Dendritic cell treated with granulocyte-macrophage colony-stimulating factor and Interleukin-4, amounts not matched to agents 40 ng/mL and 50 ng/mL, for 4 days (primary cell): ENCODE results near the gene LMX1A.

Experiments used
- H3K27ac Mint-ChIP-seq: one replicate; pipeline ENCODE4 v1.8.0; 2022; ENCODE audit warnings: mild to moderate bottlenecking, mixed read lengths
- H3K27me3 Mint-ChIP-seq: one replicate; pipeline ENCODE4 v1.8.0; 2022; ENCODE audit warnings: mild to moderate bottlenecking, mixed read lengths
- H3K36me3 Mint-ChIP-seq: one replicate; pipeline ENCODE4 v1.8.0; 2022; ENCODE audit warnings: low read depth, mixed read lengths
- H3K4me1 Mint-ChIP-seq: one replicate; pipeline ENCODE4 v1.8.0; 2022; ENCODE audit warnings: low read depth, mixed read lengths
- H3K4me3 Mint-ChIP-seq: one replicate; pipeline ENCODE4 v1.8.0; 2022; ENCODE audit warnings: mild to moderate bottlenecking, moderate library complexity, mixed read lengths
- H3K9me3 Mint-ChIP-seq: one replicate; pipeline ENCODE4 v1.8.0; 2022; ENCODE audit warnings: mixed read lengths
- intact Hi-C: fragments of 100-400 bp; cut with micrococcal nuclease; formaldehyde crosslinking; loops from one replicate; pipeline ENCODE4 v1.15.0; 2022

Gene LMX1A

DNA sequence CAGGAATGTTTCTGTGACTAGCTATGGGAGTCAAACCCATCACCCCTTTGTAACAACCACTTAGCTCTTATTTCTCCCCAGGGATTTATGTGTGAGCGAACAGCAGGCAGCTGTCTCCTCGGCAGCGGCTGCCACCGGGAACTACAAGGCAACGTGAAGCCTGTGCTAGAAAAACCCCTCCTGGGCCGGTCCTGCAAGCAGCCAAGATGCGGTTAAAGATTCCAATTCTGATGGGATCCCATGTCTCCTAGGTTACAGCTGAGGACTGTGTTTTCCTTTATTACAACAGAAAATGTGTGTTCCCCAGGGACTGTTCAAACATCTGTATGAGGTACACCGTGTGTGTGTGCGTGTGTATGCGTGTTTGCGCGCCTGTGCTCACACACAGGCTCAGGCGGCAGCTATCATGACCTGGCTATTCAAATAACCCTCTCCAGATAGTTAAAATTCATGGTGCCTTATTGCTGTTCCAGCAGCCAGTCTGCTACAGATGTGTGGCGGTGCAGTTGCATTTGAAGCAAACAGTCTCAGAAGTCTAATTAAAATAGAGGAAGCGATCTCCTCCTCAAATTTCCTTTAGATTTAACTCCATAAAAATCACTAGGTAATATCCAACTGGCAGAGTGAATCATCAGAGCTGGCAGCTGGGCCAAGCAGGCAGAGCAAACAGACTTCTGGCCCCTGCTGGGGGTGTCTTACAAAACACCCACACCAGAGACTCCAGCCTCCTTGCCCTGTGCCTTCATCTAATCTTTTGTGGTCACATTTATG, 68.0 kb downstream of the LMX1A start:
- H3K4me3 Mint-ChIP-seq, result no peak overlapping the region
- intact Hi-C loops, result no loop called here
- no peak overlapping the region for H3K27ac Mint-ChIP-seq
- peaks cover 7% of the 10 kb centered on the region for H3K27me3 Mint-ChIP-seq
- no peaks in the 10 kb centered on the region for H3K36me3 Mint-ChIP-seq
- H3K9me3 Mint-ChIP-seq, result no peaks in the 10 kb centered on the region
- no peaks in the 10 kb centered on the region for H3K4me1 Mint-ChIP-seq

DNA sequence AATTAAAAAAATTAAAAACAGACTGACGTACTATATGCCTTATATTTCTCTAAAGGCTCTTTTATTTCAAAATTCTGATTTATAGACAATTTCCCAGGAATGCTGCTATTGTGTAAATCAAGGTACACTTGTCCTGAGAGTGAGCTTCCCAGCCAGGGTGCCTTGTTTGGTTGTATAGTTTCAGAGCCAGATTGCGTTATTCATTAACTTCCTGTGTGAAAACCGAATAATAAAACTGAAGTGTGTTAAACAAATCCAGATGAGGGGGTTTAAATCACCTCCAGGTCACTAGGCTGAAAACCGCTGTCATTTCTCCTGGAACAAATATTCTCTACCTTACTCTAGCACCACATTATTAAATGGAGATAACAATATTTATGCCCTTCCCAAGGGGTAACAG, 68.7 kb downstream of the LMX1A start:
- Mint-ChIP-seq H3K9me3 (no peaks in the 10 kb centered on the region), H3K4me3 (no peak overlapping the region), H3K4me1 (no peaks in the 10 kb centered on the region), H3K27me3 (peaks cover 7% of the 10 kb centered on the region), H3K27ac (no peak overlapping the region), H3K36me3 (no peaks in the 10 kb centered on the region)
- intact Hi-C loops, result no loop called here

DNA sequence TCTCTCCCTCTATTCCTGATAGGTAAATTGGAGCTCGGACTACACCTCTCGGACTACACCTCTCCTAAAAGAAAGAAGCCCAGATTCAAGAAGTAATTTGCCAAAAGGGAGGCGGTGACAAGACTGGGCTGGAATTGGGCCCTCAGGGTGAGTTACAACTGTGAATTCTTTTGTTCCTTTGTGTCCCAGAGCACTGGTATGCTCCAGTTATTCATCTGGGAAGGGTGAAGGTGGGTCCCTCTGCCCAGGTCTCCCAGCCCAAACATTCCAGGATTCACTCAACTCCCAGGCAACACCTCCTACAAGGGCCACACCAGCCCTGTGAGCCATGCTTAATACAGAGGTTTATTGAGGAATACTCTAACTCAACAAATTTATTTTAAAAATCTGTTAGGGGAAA, 69.2 kb downstream of the LMX1A start:
- intact Hi-C loops, result no loop called here
- H3K4me1 Mint-ChIP-seq, result no peaks in the 10 kb centered on the region
- no peak overlapping the region for H3K27ac Mint-ChIP-seq
- no peaks in the 10 kb centered on the region for H3K9me3 Mint-ChIP-seq
- no peaks in the 10 kb centered on the region for H3K36me3 Mint-ChIP-seq
- H3K4me3 Mint-ChIP-seq, result no peak overlapping the region
- peaks cover 7% of the 10 kb centered on the region for H3K27me3 Mint-ChIP-seq

GRCh38 chr1:165284454-165284853, 72.1 kb downstream of the LMX1A start:
- intact Hi-C loops, result no loop called here
- no peak overlapping the region for H3K4me3 Mint-ChIP-seq
- peaks cover 7% of the 10 kb centered on the region for H3K27me3 Mint-ChIP-seq
- H3K36me3 Mint-ChIP-seq, result no peaks in the 10 kb centered on the region
- no peaks in the 10 kb centered on the region for H3K4me1 Mint-ChIP-seq
- no peak overlapping the region for H3K27ac Mint-ChIP-seq
- no peaks in the 10 kb centered on the region for H3K9me3 Mint-ChIP-seq

DNA sequence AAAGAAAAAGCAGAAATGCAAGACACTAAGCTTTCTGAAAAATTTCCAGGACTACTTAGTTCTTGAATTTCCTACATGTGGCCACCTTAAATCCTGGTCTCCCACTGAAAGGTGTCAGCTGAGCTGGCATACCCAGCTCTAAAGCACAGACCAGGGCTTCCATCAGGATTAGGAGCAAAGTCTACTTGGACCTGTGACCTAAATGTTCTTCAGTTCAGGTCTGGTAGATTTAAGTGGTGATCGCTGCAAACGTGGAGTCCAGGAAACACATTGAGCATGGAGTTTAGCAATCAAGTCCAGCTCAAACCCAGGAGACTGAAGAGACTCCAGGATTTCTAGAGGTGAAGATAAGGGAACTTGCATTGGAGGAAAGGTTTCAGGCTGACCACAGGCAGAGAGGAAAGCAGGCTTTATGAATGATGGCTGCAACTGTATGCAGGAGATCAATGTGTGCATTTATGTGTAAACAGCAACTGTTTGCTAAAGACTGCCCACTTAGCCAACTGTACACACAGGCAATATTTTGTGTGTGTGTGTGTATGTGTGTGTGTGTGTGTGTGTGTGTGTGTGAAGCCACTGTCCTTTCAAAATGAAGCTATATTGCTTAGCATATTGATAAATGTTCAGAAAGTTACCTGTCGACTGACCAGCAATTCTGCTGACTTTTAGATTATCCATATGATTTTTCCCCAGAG, 75.2 kb downstream of the LMX1A start:
- peaks cover 6% of the 10 kb centered on the region for H3K27me3 Mint-ChIP-seq
- H3K27ac Mint-ChIP-seq, result no peak overlapping the region
- H3K4me3 Mint-ChIP-seq, result no peak overlapping the region
- H3K9me3 Mint-ChIP-seq, result no peaks in the 10 kb centered on the region
- no peaks in the 10 kb centered on the region for H3K36me3 Mint-ChIP-seq
- intact Hi-C loops, result no loop called here
- H3K4me1 Mint-ChIP-seq, result no peaks in the 10 kb centered on the region

GRCh38 chr1:165279882-165280281, 76.6 kb downstream of the LMX1A start:
- Mint-ChIP-seq H3K27ac (no peak overlapping the region), H3K9me3 (no peaks in the 10 kb centered on the region), H3K36me3 (no peaks in the 10 kb centered on the region), H3K4me1 (no peaks in the 10 kb centered on the region), H3K4me3 (no peak overlapping the region), H3K27me3 (peaks cover 8% of the 10 kb centered on the region)
- intact Hi-C loops, result no loop called here

GRCh38 chr1:165276314-165276713, 80.2 kb downstream of the LMX1A start:
- H3K9me3 Mint-ChIP-seq, result no peaks in the 10 kb centered on the region
- H3K27ac Mint-ChIP-seq, result no peak overlapping the region
- H3K4me1 Mint-ChIP-seq, result no peaks in the 10 kb centered on the region
- H3K27me3 Mint-ChIP-seq, result peaks cover 5% of the 10 kb centered on the region
- intact Hi-C loops, result no loop called here
- no peaks in the 10 kb centered on the region for H3K36me3 Mint-ChIP-seq
- no peak overlapping the region for H3K4me3 Mint-ChIP-seq

DNA sequence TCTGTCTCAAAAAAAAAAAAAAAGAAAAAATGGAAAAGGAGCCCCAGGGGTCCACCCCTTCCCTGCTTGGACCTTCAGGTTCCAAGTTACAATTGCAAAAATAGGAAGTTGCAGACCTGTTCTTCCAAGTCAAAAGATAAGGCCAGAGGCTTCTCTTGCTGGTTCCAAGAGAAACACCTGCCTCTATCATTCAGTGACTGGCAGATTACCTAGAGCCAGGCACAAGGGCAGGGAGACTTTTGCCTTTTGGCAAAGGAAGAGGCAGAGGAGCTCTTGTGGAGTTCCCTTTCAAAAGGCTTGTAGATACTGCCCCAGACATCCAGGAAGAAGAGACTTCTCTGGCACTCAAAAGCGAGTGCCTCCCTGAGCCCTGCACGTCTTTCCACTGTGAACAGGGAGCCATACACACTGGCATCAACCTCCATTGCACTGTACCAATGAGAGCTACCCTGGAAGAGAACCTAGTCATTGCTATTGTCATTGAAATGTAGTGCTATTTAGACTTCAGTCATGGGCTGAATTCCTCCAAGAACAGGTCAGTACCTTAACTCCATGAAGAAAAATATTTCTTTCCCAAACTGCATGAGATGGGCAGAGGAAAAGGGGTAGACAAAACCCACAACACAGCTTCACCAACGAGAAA, 91.2 kb downstream of the LMX1A start:
- Mint-ChIP-seq H3K4me1 (no peaks in the 10 kb centered on the region), H3K27me3 (no peaks in the 10 kb centered on the region), H3K9me3 (no peaks in the 10 kb centered on the region), H3K27ac (no peak overlapping the region), H3K4me3 (no peak overlapping the region), H3K36me3 (no peaks in the 10 kb centered on the region)
- intact Hi-C loops, result no loop called here

DNA sequence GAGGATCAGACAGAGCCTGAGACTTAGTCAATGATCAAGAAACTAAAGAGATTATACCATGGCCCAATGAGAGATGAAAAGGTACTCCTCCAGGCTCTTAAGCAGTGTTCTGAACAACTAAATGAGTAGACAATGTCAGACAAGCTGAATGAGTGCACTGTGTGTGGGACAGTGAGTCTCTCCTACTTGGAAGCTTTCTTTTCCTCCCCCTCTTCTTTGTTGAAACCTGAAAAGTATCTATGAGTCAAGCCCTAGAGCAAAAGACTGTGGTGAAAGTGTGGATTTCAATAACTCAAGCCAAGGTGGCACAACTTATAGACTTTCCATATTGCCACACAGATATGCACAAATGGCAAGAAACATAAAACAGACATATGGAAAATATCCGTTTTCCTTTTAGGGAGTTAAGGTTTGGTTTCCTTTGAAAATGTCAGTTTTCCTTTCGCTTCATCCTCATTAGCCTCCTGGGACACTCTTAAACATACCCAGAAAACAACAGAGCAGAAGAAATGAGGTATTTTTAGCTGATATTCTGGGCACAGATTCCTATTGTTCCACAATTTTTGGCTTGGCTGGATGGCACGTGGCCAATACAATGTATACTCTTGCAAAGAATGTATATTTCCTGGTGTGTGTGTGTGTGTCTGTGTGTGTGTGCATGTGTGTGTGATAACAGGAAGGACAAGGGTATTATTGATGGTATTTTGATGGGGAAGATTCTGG, 96.6 kb downstream of the LMX1A start:
- H3K4me3 Mint-ChIP-seq, result no peak overlapping the region
- H3K27ac Mint-ChIP-seq, result no peak overlapping the region
- H3K36me3 Mint-ChIP-seq, result no peaks in the 10 kb centered on the region
- no peaks in the 10 kb centered on the region for H3K4me1 Mint-ChIP-seq
- intact Hi-C loops, result no loop called here
- peaks cover 5% of the 10 kb centered on the region for H3K27me3 Mint-ChIP-seq
- no peaks in the 10 kb centered on the region for H3K9me3 Mint-ChIP-seq

DNA sequence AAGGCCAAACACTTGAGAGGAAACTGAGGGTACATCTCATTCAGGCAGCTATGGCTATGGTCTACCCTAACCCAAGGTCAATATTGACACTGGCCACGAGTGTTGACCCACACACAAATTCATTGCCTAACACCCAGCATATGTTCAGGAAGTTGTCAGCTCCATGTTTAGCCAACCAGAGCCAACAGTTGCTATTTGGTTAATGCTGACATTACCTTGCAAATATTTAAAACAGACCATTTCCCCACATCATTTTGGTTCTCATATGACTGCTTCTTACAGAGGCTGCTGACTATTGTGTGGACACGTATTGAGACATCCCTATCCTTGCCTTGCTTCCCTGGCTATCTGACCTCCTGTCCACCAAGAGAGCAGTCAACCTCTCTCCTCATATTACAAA, 97.3 kb downstream of the LMX1A start:
- intact Hi-C loops, result no loop called here
- H3K27me3 Mint-ChIP-seq, result peaks cover 5% of the 10 kb centered on the region
- H3K4me1 Mint-ChIP-seq, result no peaks in the 10 kb centered on the region
- no peak overlapping the region for H3K4me3 Mint-ChIP-seq
- H3K27ac Mint-ChIP-seq, result no peak overlapping the region
- no peaks in the 10 kb centered on the region for H3K9me3 Mint-ChIP-seq
- H3K36me3 Mint-ChIP-seq, result no peaks in the 10 kb centered on the region

GRCh38 chr1:165257969-165258459, 98.5 kb downstream of the LMX1A start:
- intact Hi-C loops, result no loop called here
- no peak overlapping the region for H3K4me3 Mint-ChIP-seq
- peaks cover 5% of the 10 kb centered on the region for H3K27me3 Mint-ChIP-seq
- no peak overlapping the region for H3K27ac Mint-ChIP-seq
- H3K4me1 Mint-ChIP-seq, result no peaks in the 10 kb centered on the region
- H3K9me3 Mint-ChIP-seq, result no peaks in the 10 kb centered on the region
- no peaks in the 10 kb centered on the region for H3K36me3 Mint-ChIP-seq

DNA sequence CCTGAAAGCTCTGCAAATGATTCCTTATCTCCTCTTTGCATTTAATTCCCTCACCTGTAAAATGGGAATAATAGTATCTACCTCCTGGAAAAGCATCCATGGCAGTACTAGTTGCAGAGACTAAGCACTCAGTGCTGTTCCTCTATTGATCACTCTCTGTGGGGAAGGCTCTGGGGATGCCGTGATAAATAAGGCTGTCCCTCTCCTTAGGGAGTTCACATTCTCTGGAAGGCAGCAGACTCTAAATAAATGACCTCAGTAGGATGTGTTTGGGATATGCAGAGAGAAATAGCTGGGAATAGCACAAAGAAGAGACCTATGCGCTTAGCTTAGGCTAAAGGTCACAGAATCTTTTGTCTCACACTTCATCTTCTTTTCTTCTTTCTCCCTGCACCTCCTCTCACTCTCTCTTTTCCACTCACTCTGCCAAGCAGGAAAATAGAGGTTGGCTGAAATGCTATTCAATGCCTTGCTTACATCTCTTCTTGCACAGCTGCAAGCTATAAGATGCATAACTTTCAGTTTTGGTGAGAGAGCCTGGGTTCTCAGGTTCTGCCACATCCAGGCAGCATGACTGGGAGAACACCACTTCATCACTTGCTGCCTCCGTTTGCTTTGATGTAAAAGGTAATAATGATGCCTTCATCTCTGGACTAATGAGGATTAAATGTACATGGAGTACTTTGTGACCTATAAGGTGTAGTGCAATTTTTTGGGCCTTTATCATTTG, 101.5 kb downstream of the LMX1A start:
- intact Hi-C loops, result no loop called here
- H3K36me3 Mint-ChIP-seq, result no peaks in the 10 kb centered on the region
- H3K4me1 Mint-ChIP-seq, result no peaks in the 10 kb centered on the region
- no peak overlapping the region for H3K27ac Mint-ChIP-seq
- H3K27me3 Mint-ChIP-seq, result peaks cover 5% of the 10 kb centered on the region
- H3K4me3 Mint-ChIP-seq, result no peak overlapping the region
- no peaks in the 10 kb centered on the region for H3K9me3 Mint-ChIP-seq

DNA sequence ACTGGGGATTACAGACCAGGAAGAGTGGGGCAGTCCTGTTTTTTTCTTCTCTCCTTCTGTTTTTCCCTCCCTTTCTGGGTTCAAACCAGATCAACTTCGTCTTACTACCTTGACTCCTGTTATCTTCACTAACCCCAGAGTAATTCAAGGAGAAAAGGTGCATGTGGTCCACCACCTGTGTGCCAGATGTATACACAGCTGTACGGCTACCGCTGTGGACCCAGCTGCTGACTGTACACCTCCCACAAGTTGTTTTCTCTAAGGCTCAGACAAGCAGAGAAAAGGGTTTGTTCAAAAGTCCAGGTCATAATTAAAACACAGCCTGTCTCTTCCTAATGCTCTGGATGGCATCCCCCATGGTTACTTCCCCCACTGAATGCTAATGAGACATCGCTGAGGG, 102.1 kb downstream of the LMX1A start:
- Mint-ChIP-seq H3K27ac (no peak overlapping the region), H3K36me3 (no peaks in the 10 kb centered on the region), H3K27me3 (peaks cover 5% of the 10 kb centered on the region), H3K9me3 (no peaks in the 10 kb centered on the region), H3K4me3 (no peak overlapping the region), H3K4me1 (no peaks in the 10 kb centered on the region)
- intact Hi-C loops, result no loop called here
